ENCODE results near the gene CD99.
"Not testable (repeated sequence)": the region's sequence is repeated elsewhere in the genome, so short reads cannot be mapped to it uniquely, and the experiment has no call there.

Gene CD99

DNA sequence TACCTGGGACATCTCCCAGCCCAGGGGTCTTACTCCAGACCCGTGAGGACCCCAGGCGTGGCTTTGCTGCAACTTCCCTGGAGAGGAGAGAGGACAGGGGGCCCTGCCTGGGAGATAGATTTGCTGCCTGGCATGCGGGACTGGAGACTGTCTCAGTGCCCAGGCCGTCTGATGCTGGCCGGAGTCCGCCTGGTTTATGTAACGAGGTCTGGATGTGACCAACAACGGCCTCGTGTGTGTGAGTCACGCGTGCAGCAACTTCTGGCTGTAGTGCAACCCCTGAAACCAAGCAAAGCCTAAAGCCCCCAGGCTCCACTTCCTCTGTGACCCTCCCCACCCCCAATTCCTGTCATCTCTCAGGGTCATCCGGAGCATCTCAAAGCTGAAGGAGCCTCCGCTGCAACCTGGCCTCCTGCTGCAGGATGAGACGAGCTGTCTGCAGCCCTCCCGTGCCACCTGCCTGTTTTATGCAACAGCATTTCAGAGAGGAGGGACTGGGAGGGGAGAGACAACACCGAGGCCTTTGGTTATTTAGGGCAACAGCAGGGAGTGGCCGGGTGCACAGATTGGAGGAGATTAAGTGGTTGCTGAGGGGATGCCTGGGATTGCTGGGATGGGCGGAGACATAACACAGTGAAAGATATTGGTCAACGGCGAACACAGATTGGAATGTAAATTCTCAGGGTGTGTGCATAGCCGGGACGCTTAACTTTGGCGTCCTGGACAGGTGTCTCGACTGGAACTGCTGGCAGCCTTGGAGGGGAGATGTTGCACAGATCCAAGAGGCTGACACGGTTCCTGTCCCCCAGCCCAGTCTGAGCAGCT lies 76.7 kb downstream of the CD99 start:
- DNase-seq (ENCODE audit: low read depth in 1 of 2, low spot score in 1 of 2), result no peak

DNA sequence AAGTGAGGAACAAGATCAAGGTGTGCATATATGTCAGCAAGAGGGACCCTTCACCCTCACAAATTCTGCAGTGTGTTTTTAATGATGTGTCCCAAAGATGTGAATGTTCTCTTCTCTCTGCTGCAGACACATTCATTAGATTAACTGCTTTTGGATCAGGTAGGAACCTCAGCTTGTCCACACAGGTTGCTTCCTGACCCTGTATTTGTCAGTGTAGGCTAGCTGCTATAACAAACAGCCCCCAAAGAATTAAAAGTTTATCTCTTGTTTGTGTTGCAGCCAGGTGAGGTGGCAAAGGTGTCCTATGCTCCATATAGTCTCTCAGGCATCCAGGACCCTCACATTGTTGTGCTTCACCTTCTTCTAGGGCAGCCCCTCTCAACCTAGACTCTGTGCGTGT lies 78.5 kb downstream of the CD99 start:
- no peak for DNase-seq (ENCODE audit: low read depth in 1 of 2, low spot score in 1 of 2)

DNA sequence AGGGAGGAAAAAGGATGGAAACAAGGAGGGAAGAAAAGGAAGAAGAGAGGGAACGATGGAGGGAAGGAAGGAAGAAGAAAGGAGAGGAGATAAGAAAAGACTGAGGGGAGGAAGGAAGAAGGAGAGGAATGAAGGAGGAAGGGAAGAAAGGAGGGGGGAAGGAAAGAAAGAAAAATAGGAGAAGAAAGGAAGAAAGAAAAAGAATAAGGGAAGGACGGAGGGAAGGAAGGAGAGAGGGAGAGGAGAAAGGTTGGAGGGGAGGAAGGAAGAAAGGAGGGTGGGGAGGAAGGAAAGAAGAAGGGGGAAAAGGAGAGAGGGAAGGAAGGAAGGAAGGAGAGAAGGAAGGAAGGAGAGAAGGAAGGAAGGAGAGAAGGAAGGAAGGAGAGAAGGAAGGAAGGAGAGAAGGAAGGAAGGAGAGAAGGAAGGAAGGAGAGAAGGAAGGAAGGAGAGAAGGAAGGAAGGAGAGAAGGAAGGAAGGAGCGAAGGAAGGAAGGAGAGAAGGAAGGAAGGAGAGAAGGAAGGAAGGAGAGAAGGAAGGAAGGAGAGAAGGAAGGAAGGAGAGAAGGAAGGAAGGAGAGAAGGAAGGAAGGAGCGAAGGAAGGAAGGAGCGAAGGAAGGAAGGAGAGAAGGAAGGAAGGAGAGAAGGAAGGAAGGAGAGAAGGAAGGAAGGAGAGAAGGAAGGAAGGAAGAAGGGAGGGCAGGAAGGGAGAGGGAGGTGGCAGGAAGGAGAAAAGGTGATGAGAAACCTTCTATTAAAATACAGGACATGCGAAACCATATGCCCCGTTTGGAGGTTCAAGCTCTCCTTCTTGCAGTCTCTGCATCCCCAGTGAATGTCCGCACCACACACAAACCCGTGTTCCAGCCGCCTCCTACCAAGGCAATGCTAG lies 82.3 kb downstream of the CD99 start:
- not testable (repeated sequence) for DNase-seq (ENCODE audit: low read depth in 1 of 2, low spot score in 1 of 2)

DNA sequence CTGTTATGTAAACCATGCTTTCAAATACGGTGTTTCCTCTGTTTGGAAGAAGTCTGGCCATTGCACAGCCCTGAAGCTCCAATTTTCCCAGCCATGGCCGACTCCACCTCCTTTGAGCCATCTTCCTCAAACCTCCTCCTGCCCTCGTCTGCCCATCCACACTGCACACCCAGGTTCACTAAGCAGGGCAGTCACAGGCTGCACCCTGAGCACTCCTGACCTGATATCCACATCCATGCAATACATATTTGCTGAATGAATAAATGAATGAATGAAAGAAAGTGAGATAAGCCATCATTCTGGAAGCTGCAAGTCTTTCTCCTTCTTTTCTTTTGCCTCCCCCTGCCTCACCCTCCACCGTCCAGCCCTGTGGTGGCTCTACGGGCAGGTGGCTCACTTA lies 83.0 kb downstream of the CD99 start:
- DNase-seq (ENCODE audit: low read depth in 1 of 2, low spot score in 1 of 2), result no peak

DNA sequence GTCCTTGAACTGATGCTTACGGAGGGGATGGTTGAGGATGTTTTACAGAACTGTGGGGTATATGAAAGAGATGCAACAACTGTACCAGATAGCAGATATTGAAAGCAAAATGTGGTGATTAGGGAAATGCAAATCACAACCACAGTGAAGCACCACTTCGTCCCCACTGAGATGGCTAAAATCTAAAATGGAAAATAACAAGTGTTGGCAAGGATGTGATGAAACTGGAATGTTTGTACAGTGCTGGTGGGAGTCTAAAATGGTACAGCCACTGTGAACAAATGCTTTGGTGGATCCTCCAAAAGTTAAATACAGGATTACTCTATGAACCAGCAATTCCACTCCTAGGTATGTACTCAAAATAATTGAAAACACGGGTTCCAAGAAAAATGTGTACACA lies 83.7 kb downstream of the CD99 start:
- no peak for DNase-seq (ENCODE audit: low read depth in 1 of 2, low spot score in 1 of 2)

DNA sequence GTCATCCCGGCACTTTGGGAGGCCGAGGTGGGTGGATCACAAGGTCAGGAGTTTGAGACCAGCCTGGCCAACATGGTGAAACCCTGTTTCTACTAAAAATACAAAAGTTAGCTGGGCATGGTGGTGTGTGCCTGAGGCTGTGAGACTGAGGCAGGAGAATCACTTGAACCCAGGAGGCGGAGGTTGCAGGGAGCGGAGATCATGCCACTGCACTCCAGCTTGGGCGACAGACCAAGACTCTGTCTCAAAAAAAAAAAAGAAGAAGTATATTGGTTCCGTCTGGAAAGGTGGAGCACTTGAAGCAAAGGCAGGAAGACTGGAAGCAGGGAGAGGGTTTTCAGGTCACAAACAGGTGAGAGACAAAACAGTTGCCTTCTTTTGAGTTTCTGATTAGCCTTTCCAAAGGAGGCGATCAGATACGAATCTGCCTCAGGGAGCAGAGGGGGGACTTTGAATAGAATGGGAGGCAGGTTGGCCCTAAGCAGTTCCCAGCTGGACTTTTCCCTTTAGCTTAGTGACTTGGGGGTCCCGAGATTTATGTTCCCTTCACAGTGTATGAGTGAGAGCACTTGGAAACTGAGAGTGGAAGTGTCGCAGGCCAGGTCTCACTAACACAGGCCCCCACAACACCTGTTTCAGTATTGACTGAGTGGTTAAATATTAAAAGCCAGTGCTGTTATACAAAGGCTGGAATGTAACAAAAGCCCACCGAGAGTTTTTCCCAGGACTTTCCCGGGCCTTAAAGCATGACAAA lies 89.6 kb downstream of the CD99 start:
- not testable (repeated sequence) for DNase-seq (ENCODE audit: low read depth in 1 of 2, low spot score in 1 of 2)

DNA sequence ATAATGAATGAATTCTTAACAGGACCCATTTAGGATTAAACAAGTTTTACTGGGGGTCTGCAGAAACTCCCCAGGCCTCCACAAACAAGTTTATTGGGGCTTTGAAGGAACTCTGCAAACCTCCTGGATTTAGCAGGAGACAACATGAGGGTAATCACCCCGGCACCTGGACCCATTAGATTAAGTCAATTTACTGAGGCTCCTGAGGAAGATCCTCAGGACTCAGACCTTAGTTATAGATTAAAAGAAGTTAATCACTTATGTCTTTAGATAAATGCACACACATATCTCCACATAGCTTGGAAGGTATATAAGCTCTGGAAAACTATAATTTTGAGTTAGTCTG lies 90.1 kb downstream of the CD99 start:
- no peak for DNase-seq (ENCODE audit: low read depth in 1 of 2, low spot score in 1 of 2)

DNA sequence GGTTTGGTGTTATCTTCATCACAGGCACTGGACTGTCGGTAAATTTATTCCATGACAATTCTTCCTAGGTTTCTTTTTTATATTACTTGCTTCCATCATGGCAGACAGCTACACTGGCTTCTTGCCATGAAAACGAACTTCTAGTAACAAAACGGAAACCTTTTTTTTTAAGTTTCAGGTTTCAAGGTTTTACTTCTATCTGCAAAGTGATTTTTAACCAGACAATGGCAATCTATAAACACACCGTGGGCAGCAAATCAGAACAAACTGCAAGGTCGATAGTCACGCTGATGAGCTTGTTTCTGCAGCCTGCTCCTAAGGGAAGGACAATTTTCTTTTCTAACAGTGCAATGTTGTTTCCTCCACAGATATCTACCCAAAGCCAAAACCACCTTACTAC lies 90.6 kb downstream of the CD99 start:
- no peak for DNase-seq (ENCODE audit: low read depth in 1 of 2, low spot score in 1 of 2)

DNA sequence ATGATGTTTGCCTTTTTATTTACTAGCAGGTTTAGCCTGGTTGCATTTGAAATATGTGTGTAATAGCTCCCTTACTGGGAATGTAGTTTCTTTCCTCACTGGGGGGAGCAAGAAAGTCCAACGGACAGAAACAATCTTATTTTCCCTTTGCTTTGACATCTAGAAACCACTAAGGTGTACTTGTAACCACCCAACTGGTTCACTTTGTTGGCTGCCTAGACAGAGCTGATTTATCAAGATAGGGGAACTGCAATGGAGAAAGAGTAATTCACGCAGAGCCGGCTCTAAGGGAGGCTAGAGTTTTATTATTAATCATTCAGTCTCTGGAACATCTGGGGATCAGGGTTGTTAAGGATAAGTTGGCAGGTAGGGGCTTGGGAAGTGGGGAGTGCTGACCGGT lies 91.1 kb downstream of the CD99 start:
- DNase-seq (ENCODE audit: low read depth in 1 of 2, low spot score in 1 of 2), result no peak

DNA sequence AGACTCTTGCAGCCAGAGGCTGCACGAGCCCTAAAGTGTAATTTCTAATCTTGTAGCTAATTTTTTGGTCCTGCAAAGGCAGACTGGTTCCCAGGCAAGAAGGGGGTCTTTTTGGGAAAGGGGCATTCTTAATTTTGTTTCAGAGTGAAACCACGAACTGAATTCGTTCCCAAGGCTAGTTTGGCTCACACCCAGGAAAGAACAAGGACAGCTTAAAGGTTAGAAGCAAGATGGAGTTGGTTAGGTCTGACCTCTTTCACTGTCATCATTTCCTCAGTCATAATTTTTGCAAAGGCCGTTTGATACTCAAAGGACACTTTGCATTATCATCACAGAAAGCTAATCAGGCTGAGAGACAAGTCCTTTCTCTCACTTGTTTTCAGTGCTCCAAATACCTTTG lies 91.7 kb downstream of the CD99 start:
- no peak for DNase-seq (ENCODE audit: low read depth in 1 of 2, low spot score in 1 of 2)

DNA sequence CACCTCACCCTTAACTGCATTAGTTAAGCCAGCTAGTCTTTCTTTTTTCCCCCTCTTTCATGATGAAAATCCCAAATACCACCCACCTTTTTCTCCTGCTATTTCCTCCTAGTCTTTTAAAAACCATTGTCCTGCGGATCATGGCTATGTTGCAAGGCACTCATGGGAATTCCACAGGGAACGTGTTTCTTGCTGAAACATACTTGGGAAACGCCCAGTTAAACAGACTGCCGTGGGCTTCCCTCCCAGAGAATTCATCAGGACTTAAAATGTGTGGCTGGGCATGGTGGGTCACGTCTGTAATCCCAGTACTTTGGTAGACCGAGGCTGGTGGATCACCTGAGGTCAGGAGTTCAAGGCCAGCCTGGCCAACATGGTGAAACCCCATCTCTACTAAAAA lies 92.9 kb downstream of the CD99 start:
- DNase-seq (ENCODE audit: low read depth in 1 of 2, low spot score in 1 of 2), result no peak

DNA sequence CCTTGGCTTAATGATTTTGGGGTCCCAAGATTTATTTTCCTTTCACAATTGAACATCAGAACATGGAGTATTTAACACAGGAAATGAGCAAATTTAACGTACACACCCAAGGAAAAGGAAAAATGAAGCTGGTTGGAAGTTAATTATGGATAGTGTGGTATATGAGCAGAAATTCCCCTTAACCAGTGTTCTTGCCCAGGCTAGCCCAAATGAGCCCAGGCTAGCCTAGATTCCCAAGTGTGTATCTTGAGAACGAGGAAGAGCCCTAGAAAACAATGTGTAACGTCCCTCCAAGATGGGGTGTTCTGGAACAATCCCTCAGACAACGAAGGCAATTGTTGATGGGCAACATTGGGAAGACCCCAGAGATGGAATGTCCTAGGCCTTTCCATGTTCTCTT lies 94.4 kb downstream of the CD99 start:
- no peak for DNase-seq (ENCODE audit: low read depth in 1 of 2, low spot score in 1 of 2)

DNA sequence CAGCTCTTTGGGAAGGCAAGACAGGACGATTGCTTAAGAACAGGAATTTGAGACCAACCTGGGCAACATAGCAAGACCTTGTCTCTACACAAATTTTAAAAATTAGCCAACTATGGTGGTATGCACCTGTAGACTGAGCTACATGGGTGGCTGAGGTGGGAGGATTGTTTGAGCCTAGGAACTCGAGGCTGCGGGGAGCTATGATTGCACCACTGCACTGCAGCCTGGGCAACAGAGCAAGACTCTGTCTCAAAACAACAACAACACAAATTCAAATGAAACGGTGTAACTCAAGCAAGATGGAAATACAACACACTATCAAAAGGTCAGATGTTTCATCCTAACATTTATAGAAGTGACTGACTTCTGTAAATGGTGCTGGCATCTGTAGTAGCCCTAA lies 97.9 kb downstream of the CD99 start:
- DNase-seq (ENCODE audit: low read depth in 1 of 2, low spot score in 1 of 2), result no peak

DNA sequence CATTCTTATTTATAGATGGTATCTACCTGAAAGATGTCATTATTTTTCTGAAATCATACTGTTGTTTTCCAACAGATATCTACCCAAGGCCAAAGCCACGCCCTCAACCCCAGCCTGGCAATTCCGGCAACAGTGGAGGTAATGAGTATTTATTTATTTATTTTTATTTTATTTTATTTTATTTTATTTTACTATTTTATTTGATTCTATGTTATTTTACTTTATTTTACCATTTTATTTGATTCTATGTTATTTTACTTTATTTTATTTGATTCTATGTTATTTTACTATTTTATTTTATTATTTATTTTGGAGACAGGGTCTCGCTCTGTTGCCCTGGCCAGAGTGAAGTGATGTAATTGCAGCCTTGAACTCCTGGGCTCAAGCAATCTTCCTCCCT lies 98.5 kb downstream of the CD99 start:
- no peak for DNase-seq (ENCODE audit: low read depth in 1 of 2, low spot score in 1 of 2)
